GM18517 (cell line): ENCODE data around the gene GADD45B.
"Not testable (repeated sequence)": the region's sequence is repeated elsewhere in the genome, so short reads cannot be mapped to it uniquely, and the experiment has no call there.

Source experiments
- ATAC-seq: cut with Tn5 transposase; IDR thresholded peaks from one replicate; pipeline ENCODE4 v1.9.1; 2021; ENCODE audit warnings: mild to moderate bottlenecking, moderate library complexity; ENCODE audit not compliant: unreplicated experiment

The GADD45B gene

DNA sequence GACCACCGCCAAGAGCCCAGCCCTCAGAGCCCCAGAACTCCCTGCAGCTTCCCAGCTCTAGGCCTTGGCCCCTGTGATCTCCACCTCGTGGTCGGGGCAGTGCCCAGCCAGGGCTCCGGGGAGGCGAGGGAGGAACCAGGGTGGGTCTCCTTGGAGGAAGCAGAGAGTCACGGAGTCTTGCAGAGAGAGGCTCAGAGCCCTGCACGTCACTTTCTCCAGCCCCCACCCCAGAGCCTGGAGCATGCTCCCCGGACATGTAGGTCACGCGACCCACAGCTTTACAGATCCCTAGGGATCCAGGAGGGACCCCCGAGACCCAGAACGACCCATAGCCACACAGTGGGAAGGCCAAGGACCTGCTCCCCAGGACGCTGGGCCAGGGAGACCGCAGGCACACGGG, 11.9 kb downstream of the GADD45B start:
- ATAC-seq = no peak

GRCh38 chr19:2488405-2488941, 12.5 kb downstream of the GADD45B start:
- ATAC-seq = no peak

- ATAC-seq = no peak
Measured at GRCh38 chr19:2488942-2489731, 13.2 kb downstream of the GADD45B start.

DNA sequence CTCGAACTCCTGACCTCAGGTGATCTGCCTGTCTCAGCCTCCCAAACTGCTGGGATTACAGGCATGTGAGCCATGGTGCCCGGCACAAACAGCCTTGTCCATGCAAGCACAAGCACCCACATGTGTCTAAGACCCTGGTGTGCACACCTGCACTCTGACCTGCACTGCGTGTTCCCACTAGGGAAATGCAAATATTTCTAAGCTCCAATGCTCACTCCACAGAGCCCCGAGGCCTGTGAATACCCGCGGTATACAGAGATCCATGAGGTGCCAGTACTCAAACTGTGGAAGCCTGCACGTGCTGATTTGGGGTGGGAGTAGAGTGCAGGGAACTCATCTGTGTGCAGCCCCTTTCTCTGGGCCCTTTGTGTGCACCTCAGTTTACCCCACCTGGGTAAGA, 14.7 kb downstream of the GADD45B start:
- no peak for ATAC-seq

DNA sequence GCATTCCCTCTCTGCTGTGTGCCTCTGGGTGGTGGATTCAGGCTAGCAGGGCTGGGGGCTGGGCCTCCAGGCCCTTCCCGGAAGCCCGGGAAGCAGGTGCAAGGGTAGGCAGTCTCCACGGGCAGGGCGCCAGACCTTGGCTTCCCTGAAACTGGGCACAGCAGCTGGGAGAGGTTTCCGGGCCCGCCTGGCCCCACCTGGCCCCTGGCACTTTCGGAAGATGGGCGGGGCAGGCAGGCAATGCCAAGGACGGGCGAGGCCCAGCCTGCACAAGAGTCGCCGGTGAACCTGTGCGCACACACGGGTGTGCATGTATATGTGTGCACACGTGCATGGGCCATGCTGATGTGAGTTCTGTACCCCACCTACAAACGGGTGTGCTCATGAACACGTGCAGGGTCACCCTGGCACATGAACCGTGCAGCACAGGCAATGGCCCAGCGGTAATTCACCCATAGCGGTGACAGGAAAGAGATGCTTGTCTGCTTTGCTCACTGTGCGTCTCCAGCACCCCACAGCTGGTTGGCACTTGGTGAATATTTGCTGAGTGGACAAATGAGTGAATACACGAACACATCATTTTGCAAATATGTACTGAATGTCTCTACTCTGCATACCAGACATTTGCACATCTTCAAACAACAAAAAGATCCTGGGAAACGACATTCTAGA, 15.3 kb downstream of the GADD45B start:
- ATAC-seq = no peak

DNA sequence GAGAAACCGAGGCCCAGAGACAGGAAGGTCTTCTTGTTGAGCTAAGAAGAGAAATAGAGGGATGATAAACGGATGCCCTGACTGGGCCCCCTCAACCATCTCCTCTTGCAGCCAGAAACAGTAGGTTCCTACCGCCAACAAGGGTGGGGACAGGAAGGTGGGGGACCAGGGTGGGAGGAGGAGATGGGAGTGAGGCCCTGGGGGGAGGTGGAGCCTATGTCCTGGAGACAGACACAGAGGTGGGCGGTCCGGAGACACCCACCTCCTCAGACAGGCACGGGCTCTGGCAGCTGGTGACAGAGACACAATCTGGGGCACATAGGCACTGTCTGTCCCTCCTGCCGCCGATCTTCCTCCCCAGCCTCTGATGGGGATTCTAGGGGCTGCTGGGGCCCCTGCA, 16.9 kb downstream of the GADD45B start:
- no peak for ATAC-seq

- not testable (repeated sequence) for ATAC-seq
Measured at GRCh38 chr19:2493448-2493847, 17.5 kb downstream of the GADD45B start.

DNA sequence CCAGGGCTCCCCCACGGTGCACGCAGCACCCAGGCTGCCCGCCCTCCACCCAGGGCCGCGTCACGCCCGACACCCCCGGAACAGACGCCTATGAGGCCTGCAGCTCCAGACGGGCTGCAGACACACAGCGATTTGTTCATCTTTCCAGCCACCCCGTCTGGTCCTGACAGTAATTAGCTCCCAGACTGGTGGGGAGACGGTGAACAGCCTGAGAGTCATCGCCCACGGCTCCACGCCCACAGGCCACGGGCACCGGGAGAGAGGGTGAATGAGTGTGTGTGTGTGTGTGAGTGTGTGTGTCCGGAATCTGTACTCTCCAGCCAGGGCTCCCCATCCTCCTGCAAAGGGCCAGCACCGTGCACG, 18.1 kb downstream of the GADD45B start:
- ATAC-seq = no peak

DNA sequence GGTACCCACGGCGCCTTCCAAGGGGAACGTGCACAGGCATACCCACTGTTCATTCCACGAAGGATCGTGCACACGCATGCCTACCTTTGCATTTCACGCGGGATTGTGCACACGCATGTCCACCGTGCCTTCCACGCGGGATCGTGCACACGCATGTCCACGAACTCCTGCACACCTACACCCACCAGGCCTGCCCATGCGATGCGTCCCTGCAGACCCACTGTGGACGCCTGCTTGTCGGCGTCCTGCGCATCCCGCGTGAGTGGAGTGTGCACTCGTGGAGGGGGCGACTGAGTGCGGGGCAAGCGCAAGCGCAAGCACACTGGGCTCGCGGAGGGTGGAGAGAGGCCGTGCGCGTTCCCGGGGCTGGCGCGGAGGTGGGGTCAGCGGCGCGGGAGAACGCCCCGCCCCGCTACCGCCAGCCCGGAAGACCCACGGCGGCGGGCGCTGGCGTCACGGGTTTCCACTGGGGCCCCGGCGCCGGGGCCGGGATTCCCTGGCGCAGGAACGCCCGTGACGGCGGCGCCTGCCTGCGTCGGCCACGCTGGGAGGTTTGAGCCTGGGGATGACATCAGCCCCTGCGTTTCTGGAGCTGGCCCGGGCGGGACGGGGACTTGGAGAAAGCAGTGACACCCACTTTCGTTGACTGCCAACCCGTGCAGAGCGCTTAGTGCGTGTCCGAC, 18.7 kb downstream of the GADD45B start:
- ATAC-seq = no peak

GRCh38 chr19:2495130-2495641, 19.3 kb downstream of the GADD45B start:
- no peak for ATAC-seq

GRCh38 chr19:2495651-2496316, 19.9 kb downstream of the GADD45B start:
- no peak for ATAC-seq

DNA sequence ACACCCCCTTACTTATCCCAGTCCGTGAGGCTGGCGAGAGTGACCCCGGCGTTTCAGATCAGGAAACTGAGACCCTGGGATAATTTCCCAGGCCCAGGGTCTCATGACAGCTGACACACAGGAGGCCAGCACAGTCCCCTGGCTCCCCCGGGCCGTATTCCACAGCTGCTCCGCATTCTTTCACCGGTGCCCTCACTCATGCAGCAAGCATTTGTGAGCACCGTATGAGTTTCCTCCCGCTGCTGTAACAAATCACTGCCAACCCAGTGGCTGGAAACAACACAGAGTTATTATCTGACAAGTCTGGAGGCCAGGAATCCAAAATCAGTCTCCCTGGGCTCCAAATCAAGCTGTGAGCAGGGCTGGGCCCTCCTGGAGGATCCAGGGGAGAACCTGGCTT, 21.3 kb downstream of the GADD45B start:
- ATAC-seq = no peak

DNA sequence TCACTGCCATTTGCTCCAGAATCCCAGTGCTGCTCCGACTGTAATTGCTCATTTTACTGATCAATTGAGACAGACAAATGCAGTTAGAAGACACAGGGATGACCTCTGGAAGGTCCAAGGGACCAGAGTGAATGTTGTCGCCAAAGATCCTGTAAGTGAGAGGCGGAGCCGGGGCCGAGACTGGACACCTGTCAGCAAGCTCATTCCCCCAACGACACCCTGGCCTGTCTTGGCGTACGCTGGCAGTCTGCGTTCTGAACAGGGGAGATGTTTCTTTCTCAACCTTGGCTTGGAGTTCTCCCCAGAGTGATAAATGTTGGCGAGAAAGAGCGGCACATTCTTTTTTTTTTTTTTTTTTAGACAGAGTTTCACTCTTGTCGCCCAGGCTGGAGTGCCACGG, 24.2 kb downstream of the GADD45B start:
- ATAC-seq = no peak

GRCh38 chr19:2500841-2501261, 24.9 kb downstream of the GADD45B start:
- no peak for ATAC-seq

DNA sequence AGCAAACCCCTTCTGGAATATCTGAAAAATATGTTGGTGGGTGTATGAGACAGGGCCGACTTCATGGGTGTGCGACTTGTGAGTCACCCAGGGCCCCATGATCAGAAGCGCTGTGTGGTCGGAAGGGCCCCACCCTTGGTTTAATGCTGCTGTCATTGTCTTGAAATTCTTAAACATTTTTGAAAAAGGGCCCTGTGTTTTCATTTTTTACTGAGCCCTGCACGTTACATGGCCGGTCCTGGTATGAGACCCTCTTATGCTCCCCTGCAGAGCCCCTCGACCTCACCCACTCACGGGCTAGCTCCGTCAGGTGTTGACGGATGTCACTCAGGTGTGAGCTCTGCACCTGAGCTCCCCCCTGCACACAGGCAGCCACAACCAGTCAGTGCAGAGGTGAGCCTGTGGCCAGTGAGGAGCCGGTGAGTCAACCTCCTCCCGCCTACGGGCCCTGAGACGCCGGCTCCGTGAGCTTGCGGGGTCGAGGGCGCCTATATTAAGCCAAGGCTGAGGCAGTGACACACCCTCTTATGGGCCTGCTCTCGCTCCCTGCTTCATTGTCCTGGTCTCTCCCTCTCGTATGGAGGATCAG, 27.7 kb downstream of the GADD45B start:
- no peak for ATAC-seq

DNA sequence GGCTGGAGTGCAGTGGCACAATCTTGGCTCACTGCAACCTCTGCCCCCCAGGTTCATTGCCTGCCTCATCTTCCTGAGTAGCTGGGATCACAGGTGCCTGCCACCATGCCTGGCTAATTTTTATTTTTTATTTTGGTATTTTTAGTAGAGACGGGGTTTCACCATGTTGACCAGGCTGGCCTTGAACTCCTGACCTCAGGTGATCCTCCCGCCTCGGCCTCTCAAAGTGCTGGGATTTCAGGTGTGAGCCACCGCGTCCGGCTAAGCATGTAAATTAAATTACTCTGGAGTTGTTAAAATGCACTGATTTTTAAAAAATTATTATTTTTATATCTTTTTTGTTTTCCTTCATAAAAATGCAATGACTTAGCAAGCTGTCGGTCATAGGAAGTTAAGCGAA, 30.7 kb downstream of the GADD45B start:
- ATAC-seq = not testable (repeated sequence)

- ATAC-seq = no peak
Measured at GRCh38 chr19:2507109-2507508, 31.2 kb downstream of the GADD45B start.

- ATAC-seq = no peak
Measured at GRCh38 chr19:2509096-2509495, 33.2 kb downstream of the GADD45B start.

DNA sequence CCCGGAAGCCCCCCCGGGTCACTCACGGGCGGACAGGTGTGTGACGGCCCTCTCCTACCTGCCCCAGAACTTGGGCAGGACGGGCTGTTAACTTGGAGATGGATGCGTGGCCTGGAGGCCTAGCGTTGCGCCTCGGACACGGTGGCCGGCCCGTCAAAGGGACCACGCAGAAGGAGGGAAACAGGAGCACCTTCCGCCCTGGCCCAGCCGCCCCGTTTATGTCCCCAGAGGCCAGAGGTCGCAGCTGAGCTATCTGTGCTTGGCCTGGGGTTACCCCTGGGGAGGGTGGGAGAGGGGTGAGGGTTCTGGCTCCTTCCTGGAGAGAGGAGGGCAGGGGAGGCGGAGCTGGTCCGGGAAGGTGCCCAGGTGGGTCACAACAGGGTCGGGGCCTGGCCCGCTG, 35.6 kb downstream of the GADD45B start:
- ATAC-seq = no peak

DNA sequence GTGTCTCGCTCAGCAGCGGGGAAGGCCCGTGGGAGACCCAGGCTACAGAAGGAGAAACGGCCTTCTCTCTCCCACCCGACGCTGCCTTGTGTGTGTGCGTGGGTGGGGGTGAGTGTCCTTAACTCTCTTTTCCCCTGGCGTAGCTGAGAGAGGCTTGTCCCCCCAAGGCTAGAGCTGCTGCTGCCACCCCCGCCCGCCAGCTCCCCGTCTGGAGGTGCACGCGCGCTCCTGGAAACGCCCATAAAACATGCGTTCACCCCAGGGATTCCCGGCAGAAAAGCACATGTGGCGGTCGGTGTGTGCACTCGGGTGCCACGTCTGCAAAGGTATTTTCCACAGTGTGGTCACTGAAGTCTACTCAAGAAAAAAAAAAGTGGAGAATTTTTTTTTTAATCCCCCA, 36.1 kb downstream of the GADD45B start:
- ATAC-seq = no peak
